Measurements from ENCODE around the gene FAM184A. TPM values are rescaled to one million over a fixed set of nuclear protein-coding genes. Genes with fewer than 3 reads are reported as not detected.

FAM184A gene
- total RNA-seq, 1 experiment from 2014 or later, result 1.3 TPM

- peaks cover 18% of the 10 kb centered on the region for H3K4me1 Mint-ChIP-seq (ENCODE audit: insufficient read depth, unreplicated experiment)
- H3K36me3 Mint-ChIP-seq (ENCODE audit: insufficient read depth, unreplicated experiment), result peaks cover 37% of the 10 kb centered on the region
- POLR2A ChIA-PET, result no interaction called here
- BruUV-seq (replicated peaks), result no TSS peak
- no peaks in the 10 kb centered on the region for H3K9me3 Mint-ChIP-seq (ENCODE audit: unreplicated experiment)
- TF ChIP-seq CTCF (IDR thresholded peaks at IDR 0.05; ENCODE audit: unreplicated experiment), result no peak
- CTCF ChIA-PET, result interaction anchor here (0.8 kb wide), 1 partner anchor 180 kb away, joined by 4 read pairs; no protein-coding TSS in a partner anchor
- H3K4me3 Mint-ChIP-seq (ENCODE audit: unreplicated experiment), result no peak overlapping the region
- no peak overlapping the region for H3K27ac Mint-ChIP-seq (ENCODE audit: low read depth, unreplicated experiment)
- DNase-seq (ENCODE audit: unreplicated experiment), result no peak
- intact Hi-C loops (cut with micrococcal nuclease), result no loop called here
- H3K27me3 Mint-ChIP-seq (ENCODE audit: insufficient read depth, unreplicated experiment), result no peaks in the 10 kb centered on the region
These were observed 147.8 kb downstream of the FAM184A start for GRCh38 chr6:118930680-118931079.

DNA sequence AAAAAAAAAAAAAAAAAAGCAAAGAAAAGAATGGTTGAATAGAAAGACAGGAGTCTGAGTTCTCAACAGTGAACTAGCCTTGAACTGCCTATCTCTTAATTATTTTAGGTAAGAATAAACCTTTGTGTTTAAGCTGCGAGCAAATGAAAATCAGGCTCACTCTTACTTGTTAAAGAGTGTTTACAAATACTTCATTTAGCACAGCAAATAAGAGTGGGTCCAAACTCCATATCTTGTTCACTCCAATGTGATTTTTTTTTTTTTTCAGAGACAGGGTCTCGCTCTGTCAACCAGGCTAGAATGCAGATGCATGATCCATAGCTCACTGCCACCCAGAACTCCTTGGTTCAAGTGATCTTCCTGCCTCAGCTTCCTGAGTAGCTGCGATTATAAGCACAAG is 155.4 kb downstream of the FAM184A start:
- ChIA-PET CTCF (no interaction called here), POLR2A (interaction anchor here (0.7 to 1.4 kb wide), 2 partner anchors 11 to 775 kb away, joined by 4 to 5 read pairs; partner anchors contain the start of gene MCM9)
- H3K27ac Mint-ChIP-seq (ENCODE audit: low read depth, unreplicated experiment), result no peak overlapping the region
- DNase-seq (ENCODE audit: unreplicated experiment), result no peak
- intact Hi-C loops (cut with micrococcal nuclease), result no loop called here
- H3K4me3 Mint-ChIP-seq (ENCODE audit: unreplicated experiment), result no peak overlapping the region
- H3K27me3 Mint-ChIP-seq (ENCODE audit: insufficient read depth, unreplicated experiment), result no peaks in the 10 kb centered on the region
- no TSS peak for BruUV-seq (replicated peaks)
- no peaks in the 10 kb centered on the region for H3K4me1 Mint-ChIP-seq (ENCODE audit: insufficient read depth, unreplicated experiment)
- no peaks in the 10 kb centered on the region for H3K9me3 Mint-ChIP-seq (ENCODE audit: unreplicated experiment)
- peaks cover 62% of the 10 kb centered on the region for H3K36me3 Mint-ChIP-seq (ENCODE audit: insufficient read depth, unreplicated experiment)
- TF ChIP-seq CTCF (IDR thresholded peaks at IDR 0.05; ENCODE audit: unreplicated experiment), result no peak

- Mint-ChIP-seq H3K36me3 (ENCODE audit: insufficient read depth, unreplicated experiment) (peaks cover 64% of the 10 kb centered on the region), H3K4me1 (ENCODE audit: insufficient read depth, unreplicated experiment) (no peaks in the 10 kb centered on the region), H3K27ac (ENCODE audit: low read depth, unreplicated experiment) (no peak overlapping the region), H3K27me3 (ENCODE audit: insufficient read depth, unreplicated experiment) (no peaks in the 10 kb centered on the region), H3K4me3 (ENCODE audit: unreplicated experiment) (no peak overlapping the region), H3K9me3 (ENCODE audit: unreplicated experiment) (no peaks in the 10 kb centered on the region)
- CTCF ChIA-PET, result interaction anchor here (0.6 to 1.4 kb wide), 3 partner anchors 15 to 189 kb away, joined by 3 to 5 read pairs (median 4); no protein-coding TSS in a partner anchor
- POLR2A ChIA-PET, result interaction anchor here (0.8 to 0.9 kb wide), 2 partner anchors 14 to 26 kb away, joined by 3 read pairs; partner anchors contain the start of gene MCM9
- BruUV-seq (replicated peaks), result no TSS peak
- no peak for DNase-seq (ENCODE audit: unreplicated experiment)
- intact Hi-C loops (cut with micrococcal nuclease), result no loop called here
- no peak for TF ChIP-seq CTCF (IDR thresholded peaks at IDR 0.05; ENCODE audit: unreplicated experiment)
These were observed 157.4 kb downstream of the FAM184A start for GRCh38 chr6:118921084-118921483.

DNA sequence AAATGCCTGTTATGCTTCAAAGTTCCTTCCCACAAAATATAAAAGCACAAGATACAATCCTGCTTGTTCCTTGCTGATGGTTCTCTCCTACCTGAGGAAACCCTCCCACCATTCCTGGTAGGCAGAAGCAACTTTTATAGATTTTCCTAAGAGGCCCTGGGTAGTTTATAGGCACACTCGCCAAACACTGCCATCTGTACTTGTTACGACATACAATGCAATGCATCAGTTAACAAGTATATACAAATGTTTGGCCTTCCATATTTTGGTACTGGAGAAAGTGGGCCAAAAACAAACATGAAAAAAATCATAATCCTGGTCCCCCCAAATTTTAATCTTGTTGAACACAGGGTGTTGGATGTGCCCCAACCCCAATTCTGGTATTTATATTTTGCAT is 160.1 kb downstream of the FAM184A start:
- no peaks in the 10 kb centered on the region for H3K4me1 Mint-ChIP-seq (ENCODE audit: insufficient read depth, unreplicated experiment)
- DNase-seq (ENCODE audit: unreplicated experiment), result no peak
- CTCF ChIA-PET, result no interaction called here
- TF ChIP-seq CTCF (IDR thresholded peaks at IDR 0.05; ENCODE audit: unreplicated experiment), result no peak
- intact Hi-C loops (cut with micrococcal nuclease), result no loop called here
- peaks cover 71% of the 10 kb centered on the region for H3K36me3 Mint-ChIP-seq (ENCODE audit: insufficient read depth, unreplicated experiment)
- BruUV-seq (replicated peaks), result no TSS peak
- POLR2A ChIA-PET, result interaction anchor here (0.7 to 1.3 kb wide), 2 partner anchors 14 to 15 kb away, joined by 3 read pairs; no protein-coding TSS in a partner anchor
- no peaks in the 10 kb centered on the region for H3K9me3 Mint-ChIP-seq (ENCODE audit: unreplicated experiment)
- no peaks in the 10 kb centered on the region for H3K27me3 Mint-ChIP-seq (ENCODE audit: insufficient read depth, unreplicated experiment)
- no peak overlapping the region for H3K27ac Mint-ChIP-seq (ENCODE audit: low read depth, unreplicated experiment)
- H3K4me3 Mint-ChIP-seq (ENCODE audit: unreplicated experiment), result no peak overlapping the region

Data from MCF 10A (cell line).